SK-N-MC (cell line): ENCODE data around the gene S100A5.

Experiments used
- DNase-seq: peaks from one replicate; pipeline ENCODE4 v3.0.0-alpha.2; 2011; ENCODE audit warnings: low read depth, low spot score
- H3K27ac ChIP-seq: fragments of 200-600 bp; sonication (generic); 2 replicates; pipeline ENCODE4 v1.5.1; 2016; ENCODE audit warnings: mixed run types
- H3K36me3 ChIP-seq: fragments of 200-600 bp; sonication (generic); 2 replicates; pipeline ENCODE4 v1.6.1; 2017; ENCODE audit warnings: antibody characterized with exemption, low read length, mixed read lengths; ENCODE audit not compliant: insufficient read depth
- H3K4me3 ChIP-seq: fragments of 200-600 bp; sonication (generic); 2 replicates; pipeline ENCODE4 v1.5.1; 2016
- H3K9ac ChIP-seq: fragments of 200-600 bp; sonication (generic); 2 replicates; pipeline ENCODE4 v1.8.0; 2017; ENCODE audit warnings: mixed run types, mixed read lengths; ENCODE audit not compliant: insufficient read length
- H3K9me3 ChIP-seq: fragments of 200-600 bp; sonication (generic); 2 replicates; pipeline ENCODE4 v1.6.1; 2017; ENCODE audit warnings: low read depth, mild to moderate bottlenecking, antibody characterized with exemption, low read length, moderate library complexity, mixed read lengths
- EZH2 ChIP-seq: fragments of 200-600 bp; sonication (generic); IDR thresholded peaks from one replicate; pipeline ENCODE4 v1.6.1; 2017; ENCODE audit warnings: antibody characterized with exemption
- FOXP2 ChIP-seq: optimal IDR thresholded peaks from 2 replicates; pipeline ENCODE3; 2011; ENCODE audit warnings: mild to moderate bottlenecking, moderate library complexity; ENCODE audit not compliant: insufficient read depth; ENCODE audit errors: extremely low read length, control extremely low read depth
- POLR2AphosphoS5 ChIP-seq: IDR thresholded peaks from 2 replicates; pipeline ENCODE4 v1.6.1; 2012; ENCODE audit warnings: mild to moderate bottlenecking, low read depth, low read length, borderline replicate concordance

Gene S100A5

GRCh38 chr1:153494976-153495535 is 45.7 kb downstream of the S100A5 start:
- no peak overlapping the region for H3K4me3 ChIP-seq

GRCh38 chr1:153493343-153493960 is 47.3 kb downstream of the S100A5 start:
- TF ChIP-seq POLR2AphosphoS5, result no peak
- TF ChIP-seq FOXP2, result no peak
- TF ChIP-seq EZH2, result no peak
- no peak for DNase-seq
- Histone ChIP-seq H3K9me3 (no peaks in the 10 kb centered on the region), H3K4me3 (no peak overlapping the region), H3K36me3 (no peaks in the 10 kb centered on the region), H3K9ac (no peak overlapping the region), H3K27ac (no peak overlapping the region)

More at GRCh38 chr1:153494976-153495535, 45.7 kb downstream of the S100A5 start:
- Histone ChIP-seq H3K27ac (no peak overlapping the region), H3K36me3 (no peaks in the 10 kb centered on the region), H3K9ac (no peak overlapping the region), H3K9me3 (no peaks in the 10 kb centered on the region)
- no peak for DNase-seq
- no peak for TF ChIP-seq FOXP2
- TF ChIP-seq POLR2AphosphoS5, result no peak
- no peak for TF ChIP-seq EZH2

- H3K4me3 ChIP-seq, result no peak overlapping the region
- no peak for DNase-seq
- H3K9me3 ChIP-seq, result no peaks in the 10 kb centered on the region
- H3K27ac ChIP-seq, result no peak overlapping the region
- TF ChIP-seq POLR2AphosphoS5, result no peak
- no peak for TF ChIP-seq EZH2
- TF ChIP-seq FOXP2, result no peak
- H3K9ac ChIP-seq, result no peak overlapping the region
- H3K36me3 ChIP-seq, result no peaks in the 10 kb centered on the region
Observed at GRCh38 chr1:153490272-153491051, 50.3 kb downstream of the S100A5 start.

- Histone ChIP-seq H3K9me3 (no peaks in the 10 kb centered on the region), H3K9ac (no peak overlapping the region), H3K36me3 (no peaks in the 10 kb centered on the region), H3K27ac (no peak overlapping the region), H3K4me3 (no peak overlapping the region)
- TF ChIP-seq FOXP2 (no peak), EZH2 (no peak), POLR2AphosphoS5 (no peak)
- DNase-seq, result no peak
Observed at GRCh38 chr1:153488731-153489130, 52.0 kb downstream of the S100A5 start.

GRCh38 chr1:153487707-153488106 is 53.0 kb downstream of the S100A5 start:
- Histone ChIP-seq H3K27ac (no peak overlapping the region), H3K9ac (no peak overlapping the region), H3K9me3 (no peaks in the 10 kb centered on the region), H3K4me3 (no peak overlapping the region), H3K36me3 (no peaks in the 10 kb centered on the region)
- TF ChIP-seq EZH2, result no peak
- TF ChIP-seq POLR2AphosphoS5, result no peak
- TF ChIP-seq FOXP2, result no peak
- no peak for DNase-seq
